GM12892 (cell line): ENCODE data around the gene PPHLN1.

Experiments
- POLR2A ChIP-seq: IDR thresholded peaks from 2 replicates; pipeline ENCODE4 v1.6.1; 2011; ENCODE audit warnings: low read depth, low read length, control low read depth
- POLR2AphosphoS5 ChIP-seq: IDR thresholded peaks from 2 replicates; pipeline ENCODE4 v1.6.1; 2011; ENCODE audit warnings: low read depth, low read length, control low read depth
- TAF1 ChIP-seq: IDR thresholded peaks from 2 replicates; pipeline ENCODE4 v1.6.1; 2011; ENCODE audit warnings: low read depth, mild to moderate bottlenecking, control low read depth, low read length, borderline replicate concordance

GRCh38 chr12:42370013-42370412 lies 44.0 kb downstream of the PPHLN1 start:
- TF ChIP-seq POLR2A (no peak), POLR2AphosphoS5 (no peak), TAF1 (no peak)
